Measurements from ENCODE around the gene HES7.

HES7 gene

DNA sequence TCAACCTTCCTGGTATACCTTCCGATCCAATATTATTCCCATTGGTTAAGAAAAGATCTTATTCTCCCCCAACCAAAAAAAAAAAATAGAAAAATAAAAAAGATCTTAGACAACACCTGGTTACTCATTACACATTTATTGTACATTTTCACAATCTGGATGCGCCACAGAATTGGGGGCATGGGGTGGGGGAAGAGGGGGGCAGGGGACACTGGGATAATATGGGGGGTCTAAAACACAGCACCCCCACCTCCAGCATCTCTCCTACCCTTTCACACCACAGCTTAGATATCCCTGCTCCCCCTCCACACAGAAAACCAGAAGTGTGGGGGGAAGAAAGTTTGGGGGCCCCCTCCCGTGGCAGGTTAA, 35.1 kb upstream of the HES7 start:
- no peak for DNase-seq (ENCODE audit: low read depth)
- TF ChIP-seq, protein P1, sequence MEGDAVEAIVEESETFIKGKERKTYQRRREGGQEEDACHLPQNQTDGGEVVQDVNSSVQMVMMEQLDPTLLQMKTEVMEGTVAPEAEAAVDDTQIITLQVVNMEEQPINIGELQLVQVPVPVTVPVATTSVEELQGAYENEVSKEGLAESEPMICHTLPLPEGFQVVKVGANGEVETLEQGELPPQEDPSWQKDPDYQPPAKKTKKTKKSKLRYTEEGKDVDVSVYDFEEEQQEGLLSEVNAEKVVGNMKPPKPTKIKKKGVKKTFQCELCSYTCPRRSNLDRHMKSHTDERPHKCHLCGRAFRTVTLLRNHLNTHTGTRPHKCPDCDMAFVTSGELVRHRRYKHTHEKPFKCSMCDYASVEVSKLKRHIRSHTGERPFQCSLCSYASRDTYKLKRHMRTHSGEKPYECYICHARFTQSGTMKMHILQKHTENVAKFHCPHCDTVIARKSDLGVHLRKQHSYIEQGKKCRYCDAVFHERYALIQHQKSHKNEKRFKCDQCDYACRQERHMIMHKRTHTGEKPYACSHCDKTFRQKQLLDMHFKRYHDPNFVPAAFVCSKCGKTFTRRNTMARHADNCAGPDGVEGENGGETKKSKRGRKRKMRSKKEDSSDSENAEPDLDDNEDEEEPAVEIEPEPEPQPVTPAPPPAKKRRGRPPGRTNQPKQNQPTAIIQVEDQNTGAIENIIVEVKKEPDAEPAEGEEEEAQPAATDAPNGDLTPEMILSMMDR (conservative IDR thresholded peaks at IDR 0.05; ENCODE audit: low read depth, low read length) = no peak
- H3K4me3 ChIP-seq (ENCODE audit: low read length) = no peak overlapping the region

DNA sequence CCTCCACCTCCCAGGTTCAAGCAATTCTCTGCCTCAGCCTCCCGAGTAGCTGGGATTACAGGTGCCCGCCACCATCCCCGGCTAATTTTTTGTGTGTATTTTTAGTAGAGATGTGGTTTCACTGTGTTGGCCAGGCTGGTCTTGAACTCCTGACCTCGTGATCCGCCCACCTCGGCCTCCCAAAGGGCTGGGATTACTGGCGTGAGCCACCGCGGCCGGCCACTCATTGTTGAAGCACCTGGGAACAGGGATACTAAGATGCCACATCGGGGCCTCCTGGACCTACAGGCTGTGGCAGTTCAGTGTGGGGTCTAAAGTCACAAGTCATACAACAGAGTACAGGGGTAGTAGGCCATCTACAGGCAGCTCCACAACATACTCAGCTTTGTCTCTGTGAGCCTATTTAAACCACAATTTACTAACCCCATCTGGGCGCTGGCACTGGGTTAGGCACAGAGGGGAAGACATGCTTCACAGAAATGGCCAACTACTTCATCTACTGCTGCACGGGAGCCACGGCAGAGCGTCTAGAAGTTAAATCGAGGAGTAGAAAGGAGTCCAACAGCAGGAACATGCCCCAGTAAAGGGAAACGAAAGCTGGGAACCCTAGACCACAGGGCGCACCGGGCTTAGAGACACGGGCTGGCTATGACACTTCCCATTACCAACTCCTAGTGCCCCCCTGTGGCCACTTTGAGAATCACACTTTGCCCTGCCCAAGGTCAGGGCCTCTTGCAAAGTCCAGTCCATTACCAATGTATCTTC, 34.5 kb upstream of the HES7 start:
- no peak overlapping the region for H3K4me3 ChIP-seq (ENCODE audit: low read length)
- no peak for DNase-seq (ENCODE audit: low read depth)
- TF ChIP-seq, protein P1 (conservative IDR thresholded peaks at IDR 0.05; ENCODE audit: low read depth, low read length) = peak; percentile 83

DNA sequence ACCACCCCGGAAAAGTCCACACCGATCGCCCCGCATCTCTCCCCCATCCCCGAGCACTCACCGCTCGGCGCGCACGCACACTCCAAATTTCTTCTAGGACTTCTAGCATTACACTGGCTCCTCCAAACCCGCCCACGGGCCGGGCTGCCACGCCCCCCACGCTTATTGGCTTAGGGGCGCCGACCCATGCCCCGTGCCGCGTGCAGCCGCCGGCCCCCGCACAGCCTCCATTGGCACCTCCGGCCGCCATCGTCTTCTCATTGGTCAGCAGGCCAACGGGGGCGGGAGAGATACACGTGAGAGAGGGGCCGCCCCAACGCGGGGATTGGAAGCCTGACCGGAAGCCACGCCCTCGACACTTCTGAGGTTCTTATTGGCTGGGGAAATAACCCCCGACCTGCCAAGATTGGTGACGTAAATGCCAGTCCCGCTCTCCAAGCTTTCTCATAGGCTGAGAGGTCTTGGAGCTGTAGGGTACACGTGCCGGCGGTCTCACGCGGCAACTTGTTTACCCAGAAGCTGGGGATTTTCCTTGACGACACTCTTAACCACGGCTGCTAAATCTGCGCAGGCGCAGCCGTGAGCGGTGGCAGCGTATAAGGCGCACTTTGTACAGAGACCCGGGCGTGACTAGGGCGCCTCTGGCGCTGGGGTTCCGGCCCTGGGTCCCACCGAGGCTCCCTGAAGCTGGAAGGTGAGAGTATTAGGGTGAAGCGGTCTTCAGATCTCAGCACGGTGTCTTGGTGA, 32.5 kb upstream of the HES7 start:
- TF ChIP-seq, protein P1 (conservative IDR thresholded peaks at IDR 0.05; ENCODE audit: low read depth, low read length) = no peak

DNA sequence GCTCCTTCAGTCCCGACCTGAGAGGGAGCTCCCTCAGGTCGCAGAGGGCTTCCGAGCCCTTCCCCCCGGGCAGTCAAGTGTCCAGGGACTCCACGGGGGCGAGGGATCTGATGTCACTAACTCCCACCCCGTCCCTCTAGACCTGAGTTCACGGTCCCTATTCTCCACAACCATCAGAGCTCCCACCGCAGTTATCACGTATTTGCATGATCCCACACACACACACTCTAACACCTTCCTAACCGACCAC, 32.0 kb upstream of the HES7 start:
- H3K4me3 ChIP-seq (ENCODE audit: low read length) = peak overlapping the region; percentile 72
- no peak for DNase-seq (ENCODE audit: low read depth)
- TF ChIP-seq, protein P1 (conservative IDR thresholded peaks at IDR 0.05; ENCODE audit: low read depth, low read length) = no peak

More for the DNA sequence above, 32.5 kb upstream of the HES7 start:
- DNase-seq (ENCODE audit: low read depth) = peak; percentile 100
- H3K4me3 ChIP-seq (ENCODE audit: low read length) = peak overlapping the region; percentile 72

DNA sequence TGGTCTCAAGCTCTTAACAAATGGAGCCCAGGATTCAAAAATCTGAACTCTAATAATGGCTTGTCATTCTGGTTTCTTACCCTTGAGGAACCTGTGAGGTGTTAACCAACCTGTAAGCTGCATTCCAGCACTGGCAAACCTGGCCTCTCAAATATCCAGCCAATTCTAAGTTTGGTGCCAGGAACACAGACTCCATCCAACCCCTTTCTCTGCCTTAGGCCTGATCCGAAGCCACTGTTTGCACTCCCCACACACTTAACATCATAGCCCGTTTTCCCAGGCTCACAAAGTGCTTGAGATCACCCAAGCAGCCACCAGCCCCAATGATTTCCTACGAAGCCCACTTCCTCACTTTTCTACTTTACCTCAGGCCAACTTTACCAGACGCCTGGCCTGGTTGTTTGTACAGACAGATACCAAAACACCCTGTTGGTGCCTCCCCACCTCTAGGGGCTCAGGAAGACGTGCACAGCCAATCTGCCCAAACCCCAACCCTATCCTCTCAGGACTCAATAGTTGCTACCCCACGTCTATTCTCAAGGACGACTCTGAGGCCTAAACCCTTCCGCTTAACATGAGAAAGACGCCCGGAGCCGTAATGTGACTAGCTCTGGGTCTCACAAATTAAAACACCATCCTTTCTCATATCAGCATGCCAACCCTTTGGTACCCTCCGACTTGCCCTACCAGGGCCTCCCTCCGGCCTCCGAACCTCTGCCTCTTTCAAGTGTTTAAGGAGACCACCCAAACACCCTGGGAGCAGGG, 31.5 kb upstream of the HES7 start:
- no peak for DNase-seq (ENCODE audit: low read depth)
- TF ChIP-seq, protein P1 (conservative IDR thresholded peaks at IDR 0.05; ENCODE audit: low read depth, low read length) = no peak
- H3K4me3 ChIP-seq (ENCODE audit: low read length) = peak overlapping the region; percentile 72

DNA sequence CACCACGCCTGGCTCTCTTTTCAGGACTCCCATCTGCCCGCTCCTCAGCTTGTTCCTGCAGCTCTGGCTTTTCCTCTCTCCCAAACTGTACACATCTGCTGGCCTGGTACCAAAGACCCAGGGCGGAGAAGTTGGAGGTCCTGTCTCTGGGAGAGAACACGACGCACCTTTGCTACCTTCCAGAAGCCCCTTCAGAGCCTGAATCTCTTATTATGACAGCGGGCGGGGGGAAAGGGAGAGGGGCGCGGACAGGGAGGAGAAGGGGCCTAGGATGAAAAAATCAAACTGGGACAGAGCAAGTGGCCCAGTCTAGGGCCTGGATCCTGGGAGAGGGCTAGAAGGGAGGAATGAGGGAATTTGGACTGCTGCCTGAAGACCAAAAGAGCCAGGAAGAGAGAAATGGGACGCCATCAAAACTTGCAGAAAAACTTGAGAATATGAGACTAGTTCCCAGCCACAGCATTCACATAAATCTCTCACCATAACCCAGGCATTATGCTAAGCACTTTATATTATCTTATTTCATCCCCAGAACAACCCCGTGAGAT, 30.8 kb upstream of the HES7 start:
- H3K4me3 ChIP-seq (ENCODE audit: low read length) = peak overlapping the region; percentile 21
- TF ChIP-seq, protein P1 (conservative IDR thresholded peaks at IDR 0.05; ENCODE audit: low read depth, low read length) = no peak
- DNase-seq (ENCODE audit: low read depth) = no peak
